ENCODE data around the gene PROZ. TPM values are rescaled to one million over a fixed set of nuclear protein-coding genes. Genes with fewer than 3 reads are reported as not detected.

PROZ gene
- total and polyA plus RNA-seq, 2 of the 13 experiments (the other 11 are each of a cell fraction or from before 2014, with no cell fraction given): 5.6 to 22.5 TPM

DNA sequence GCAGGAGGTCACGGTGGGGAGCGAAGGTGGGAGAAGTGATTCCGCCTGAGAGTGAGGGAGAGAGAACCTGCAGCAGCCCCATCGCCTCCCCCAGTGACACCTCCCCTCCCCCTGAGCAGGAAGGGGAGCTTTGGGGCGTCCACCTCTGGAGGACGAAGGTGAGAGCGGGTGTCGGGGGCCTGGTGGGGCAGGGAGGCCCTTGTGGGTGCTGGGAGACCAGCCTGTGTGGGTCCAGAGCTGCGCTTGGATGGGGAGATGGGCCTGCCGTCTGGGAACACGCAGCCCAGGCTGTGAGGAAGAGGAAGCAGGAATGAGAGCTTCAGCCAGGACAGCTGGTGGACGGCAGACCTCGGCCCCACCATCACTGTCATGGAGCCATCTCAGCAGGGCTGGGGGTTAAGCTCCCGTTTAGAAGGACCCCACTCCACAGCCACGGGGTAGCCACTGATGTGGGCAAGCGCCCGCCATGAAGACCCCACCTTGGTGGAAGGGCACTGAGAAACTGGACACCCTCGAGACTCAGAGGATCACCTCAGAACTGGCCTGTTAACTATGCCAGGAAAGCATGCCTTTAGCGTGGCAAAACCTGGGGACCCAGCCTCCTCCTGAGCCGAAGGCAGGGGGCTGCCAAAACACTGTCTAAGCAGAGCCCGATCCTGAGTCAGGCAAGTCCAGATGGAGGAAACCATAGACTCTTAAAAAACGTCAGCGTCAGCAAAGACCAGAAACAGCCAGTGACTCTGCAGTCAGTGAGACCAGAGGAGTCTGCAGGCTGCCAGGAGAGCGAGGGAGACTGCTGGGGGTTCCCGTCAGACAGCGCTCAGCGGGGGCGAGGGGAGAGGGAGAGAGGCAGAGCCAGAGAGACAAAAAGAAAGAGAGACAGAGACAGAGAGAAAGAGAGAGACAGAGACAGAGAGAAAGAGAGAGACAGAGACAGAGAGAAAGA lies 6.4 kb upstream of the PROZ start (continued):
- TF ChIP-seq ZNF496 (CRISPR knock-in tag; IDR thresholded peaks at IDR 0.05; ENCODE audit: insufficient replicate concordance) (no peak), ATF7 (IDR thresholded peaks at IDR 0.05) (no peak), ATF7 (CRISPR knock-in tag; IDR thresholded peaks at IDR 0.05) (no peak), BORCS8-MEF2B (CRISPR knock-in tag; IDR thresholded peaks at IDR 0.05) (no peak; the same call in 1 of the 2 replicates), ZBTB3 (CRISPR knock-in tag; IDR thresholded peaks at IDR 0.05; ENCODE audit: borderline replicate concordance, low read depth) (no peak), ZFP36L2 (CRISPR knock-in tag; IDR thresholded peaks at IDR 0.05) (no peak), KDM2A (CRISPR knock-in tag; IDR thresholded peaks at IDR 0.05; ENCODE audit: borderline replicate concordance, low read depth) (no peak), SYNCRIP (IDR thresholded peaks at IDR 0.05; ENCODE audit: insufficient read depth, low read depth, low read length) (no peak), YY1 (IDR thresholded peaks at IDR 0.05; ENCODE audit: insufficient read depth, insufficient replicate concordance, low read depth, low read length) (no peak), EED (CRISPR knock-in tag; IDR thresholded peaks at IDR 0.05) (no peak), ZNF451 (CRISPR knock-in tag; IDR thresholded peaks at IDR 0.05) (no peak)
- TF ChIP-seq, protein P1, sequence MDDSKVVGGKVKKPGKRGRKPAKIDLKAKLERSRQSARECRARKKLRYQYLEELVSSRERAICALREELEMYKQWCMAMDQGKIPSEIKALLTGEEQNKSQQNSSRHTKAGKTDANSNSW (CRISPR knock-in tag; IDR thresholded peaks at IDR 0.05; ENCODE audit: borderline replicate concordance): no peak
- TF ChIP-seq, protein P2, sequence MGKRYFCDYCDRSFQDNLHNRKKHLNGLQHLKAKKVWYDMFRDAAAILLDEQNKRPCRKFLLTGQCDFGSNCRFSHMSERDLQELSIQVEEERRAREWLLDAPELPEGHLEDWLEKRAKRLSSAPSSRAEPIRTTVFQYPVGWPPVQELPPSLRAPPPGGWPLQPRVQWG (CRISPR knock-in tag; IDR thresholded peaks at IDR 0.05; ENCODE audit: borderline replicate concordance, low read depth): no peak
- TF ChIP-seq, protein P3, sequence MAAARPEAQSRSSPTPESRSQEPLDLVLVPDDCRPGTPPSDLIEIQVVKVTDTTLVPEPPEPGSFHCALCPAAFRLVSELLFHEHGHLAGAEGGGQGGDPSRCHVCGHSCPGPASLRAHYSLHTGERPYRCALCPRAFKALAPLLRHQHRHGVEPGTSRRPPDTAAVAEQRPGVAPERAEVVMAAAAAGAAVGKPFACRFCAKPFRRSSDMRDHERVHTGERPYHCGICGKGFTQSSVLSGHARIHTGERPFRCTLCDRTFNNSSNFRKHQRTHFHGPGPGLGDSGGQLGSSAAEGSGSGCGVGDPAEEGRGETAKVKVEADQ (CRISPR knock-in tag; IDR thresholded peaks at IDR 0.05; ENCODE audit: borderline replicate concordance): no peak
- TF ChIP-seq, protein P4, sequence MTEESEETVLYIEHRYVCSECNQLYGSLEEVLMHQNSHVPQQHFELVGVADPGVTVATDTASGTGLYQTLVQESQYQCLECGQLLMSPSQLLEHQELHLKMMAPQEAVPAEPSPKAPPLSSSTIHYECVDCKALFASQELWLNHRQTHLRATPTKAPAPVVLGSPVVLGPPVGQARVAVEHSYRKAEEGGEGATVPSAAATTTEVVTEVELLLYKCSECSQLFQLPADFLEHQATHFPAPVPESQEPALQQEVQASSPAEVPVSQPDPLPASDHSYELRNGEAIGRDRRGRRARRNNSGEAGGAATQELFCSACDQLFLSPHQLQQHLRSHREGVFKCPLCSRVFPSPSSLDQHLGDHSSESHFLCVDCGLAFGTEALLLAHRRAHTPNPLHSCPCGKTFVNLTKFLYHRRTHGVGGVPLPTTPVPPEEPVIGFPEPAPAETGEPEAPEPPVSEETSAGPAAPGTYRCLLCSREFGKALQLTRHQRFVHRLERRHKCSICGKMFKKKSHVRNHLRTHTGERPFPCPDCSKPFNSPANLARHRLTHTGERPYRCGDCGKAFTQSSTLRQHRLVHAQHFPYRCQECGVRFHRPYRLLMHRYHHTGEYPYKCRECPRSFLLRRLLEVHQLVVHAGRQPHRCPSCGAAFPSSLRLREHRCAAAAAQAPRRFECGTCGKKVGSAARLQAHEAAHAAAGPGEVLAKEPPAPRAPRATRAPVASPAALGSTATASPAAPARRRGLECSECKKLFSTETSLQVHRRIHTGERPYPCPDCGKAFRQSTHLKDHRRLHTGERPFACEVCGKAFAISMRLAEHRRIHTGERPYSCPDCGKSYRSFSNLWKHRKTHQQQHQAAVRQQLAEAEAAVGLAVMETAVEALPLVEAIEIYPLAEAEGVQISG (CRISPR knock-in tag; IDR thresholded peaks at IDR 0.05): no peak
- TF ChIP-seq, protein P5, sequence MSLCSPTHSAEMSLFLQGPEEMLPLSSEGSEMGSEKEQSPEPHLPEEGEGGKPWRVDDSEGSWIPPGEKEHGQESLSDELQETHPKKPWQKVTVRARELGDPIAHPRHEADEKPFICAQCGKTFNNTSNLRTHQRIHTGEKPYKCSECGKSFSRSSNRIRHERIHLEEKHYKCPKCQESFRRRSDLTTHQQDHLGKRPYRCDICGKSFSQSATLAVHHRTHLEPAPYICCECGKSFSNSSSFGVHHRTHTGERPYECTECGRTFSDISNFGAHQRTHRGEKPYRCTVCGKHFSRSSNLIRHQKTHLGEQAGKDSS (CRISPR knock-in tag; IDR thresholded peaks at IDR 0.05; ENCODE audit: borderline replicate concordance, low read depth): no peak
- TF ChIP-seq, protein P6, sequence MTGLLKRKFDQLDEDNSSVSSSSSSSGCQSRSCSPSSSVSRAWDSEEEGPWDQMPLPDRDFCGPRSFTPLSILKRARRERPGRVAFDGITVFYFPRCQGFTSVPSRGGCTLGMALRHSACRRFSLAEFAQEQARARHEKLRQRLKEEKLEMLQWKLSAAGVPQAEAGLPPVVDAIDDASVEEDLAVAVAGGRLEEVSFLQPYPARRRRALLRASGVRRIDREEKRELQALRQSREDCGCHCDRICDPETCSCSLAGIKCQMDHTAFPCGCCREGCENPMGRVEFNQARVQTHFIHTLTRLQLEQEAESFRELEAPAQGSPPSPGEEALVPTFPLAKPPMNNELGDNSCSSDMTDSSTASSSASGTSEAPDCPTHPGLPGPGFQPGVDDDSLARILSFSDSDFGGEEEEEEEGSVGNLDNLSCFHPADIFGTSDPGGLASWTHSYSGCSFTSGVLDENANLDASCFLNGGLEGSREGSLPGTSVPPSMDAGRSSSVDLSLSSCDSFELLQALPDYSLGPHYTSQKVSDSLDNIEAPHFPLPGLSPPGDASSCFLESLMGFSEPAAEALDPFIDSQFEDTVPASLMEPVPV (CRISPR knock-in tag; IDR thresholded peaks at IDR 0.05): no peak
- TF ChIP-seq, protein P7, sequence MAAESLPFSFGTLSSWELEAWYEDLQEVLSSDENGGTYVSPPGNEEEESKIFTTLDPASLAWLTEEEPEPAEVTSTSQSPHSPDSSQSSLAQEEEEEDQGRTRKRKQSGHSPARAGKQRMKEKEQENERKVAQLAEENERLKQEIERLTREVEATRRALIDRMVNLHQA (CRISPR knock-in tag; IDR thresholded peaks at IDR 0.05): no peak
- TF ChIP-seq, protein P8, sequence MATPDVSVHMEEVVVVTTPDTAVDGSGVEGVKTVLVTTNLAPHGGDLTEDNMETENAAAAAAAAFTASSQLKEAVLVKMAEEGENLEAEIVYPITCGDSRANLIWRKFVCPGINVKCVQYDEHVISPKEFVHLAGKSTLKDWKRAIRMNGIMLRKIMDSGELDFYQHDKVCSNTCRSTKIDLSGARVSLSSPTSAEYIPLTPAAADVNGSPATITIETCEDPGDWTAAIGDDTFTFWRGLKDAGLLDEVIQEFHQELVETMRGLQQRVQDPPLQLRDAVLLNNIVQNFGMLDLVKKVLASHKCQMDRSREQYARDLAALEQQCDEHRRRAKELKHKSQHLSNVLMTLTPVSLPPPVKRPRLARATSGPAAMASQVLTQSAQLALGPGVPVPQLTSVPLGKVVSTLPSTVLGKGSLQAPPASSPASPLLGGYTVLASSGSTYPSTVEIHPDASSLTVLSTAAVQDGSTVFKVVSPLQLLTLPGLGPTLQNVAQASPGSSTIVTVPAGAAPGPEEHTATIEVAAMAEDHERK (CRISPR knock-in tag; IDR thresholded peaks at IDR 0.05; ENCODE audit: low read depth): no peak

Measured in HepG2 (cell line).